OCI-LY1 (cell line): ENCODE data around the gene PLA2G2D.

Experiments used
- H2AFZ ChIP-seq: fragments of 200-600 bp; sonication (generic), shearing (Covaris generic); 2 replicates; pipeline ENCODE4 v1.6.0; 2014; ENCODE audit warnings: antibody characterized with exemption, mild to moderate bottlenecking, low read length
- H3F3A ChIP-seq: fragments of 200-600 bp; sonication (generic), shearing (Covaris generic); 2 replicates; pipeline ENCODE4 v1.6.0; 2014; ENCODE audit warnings: mild to moderate bottlenecking, antibody characterized with exemption, low read length, moderate library complexity; ENCODE audit not compliant: insufficient read depth
- H3K27ac ChIP-seq: fragments of 200-600 bp; sonication (generic); 2 replicates; pipeline ENCODE4 v1.5.1; 2014; ENCODE audit warnings: low read length, mixed run types, mild to moderate bottlenecking, low read depth; ENCODE audit not compliant: poor library complexity, severe bottlenecking
- H3K27me3 ChIP-seq: fragments of 200-600 bp; sonication (generic); 2 replicates; pipeline ENCODE4 v1.6.0; 2014; ENCODE audit warnings: antibody characterized with exemption, mild to moderate bottlenecking, low read length, moderate library complexity; ENCODE audit not compliant: insufficient read depth
- H3K36me3 ChIP-seq: fragments of 200-600 bp; sonication (generic); 2 replicates; pipeline ENCODE4 v1.6.1; 2014; ENCODE audit warnings: mild to moderate bottlenecking, antibody characterized with exemption, low read length, moderate library complexity, mixed read lengths; ENCODE audit not compliant: insufficient read depth
- H3K4me1 ChIP-seq: fragments of 200-600 bp; sonication (generic); 2 replicates; pipeline ENCODE4 v1.5.1; 2014; ENCODE audit warnings: mild to moderate bottlenecking, low read length, moderate library complexity; ENCODE audit not compliant: insufficient read depth, severe bottlenecking
- H3K4me2 ChIP-seq: fragments of 200-600 bp; sonication (generic), shearing (Covaris generic); 2 replicates; pipeline ENCODE4 v1.6.1; 2014; ENCODE audit warnings: low read length
- H3K4me3 ChIP-seq: fragments of 200-600 bp; sonication (generic); 2 replicates; pipeline ENCODE4 v1.5.1; 2014; ENCODE audit warnings: low read length, low read depth, mild to moderate bottlenecking, mixed read lengths; ENCODE audit not compliant: poor library complexity, severe bottlenecking
- H3K79me2 ChIP-seq: fragments of 200-600 bp; shearing (Covaris generic); 2 replicates; pipeline ENCODE4 v1.6.1; 2016; ENCODE audit warnings: mixed run types, low read length, mixed read lengths; ENCODE audit not compliant: insufficient read depth
- H3K9ac ChIP-seq: fragments of 200-600 bp; sonication (generic), shearing (Covaris generic); 2 replicates; pipeline ENCODE4 v1.6.1; 2014; ENCODE audit warnings: mild to moderate bottlenecking, low read length, mixed read lengths
- H3K9me2 ChIP-seq: fragments of 200-600 bp; sonication (generic), shearing (Covaris generic); 2 replicates; pipeline ENCODE4 v1.6.1; 2014; ENCODE audit warnings: low read depth, mild to moderate bottlenecking, low read length, mixed read lengths
- H3K9me3 ChIP-seq: fragments of 200-600 bp; shearing (Covaris generic); 2 replicates; pipeline ENCODE4 v1.6.1; 2014; ENCODE audit warnings: low read length, mixed read lengths
- H4K20me1 ChIP-seq: fragments of 200-600 bp; sonication (generic), shearing (Covaris generic); 2 replicates; pipeline ENCODE4 v1.6.0; 2016; ENCODE audit warnings: mild to moderate bottlenecking, low read length; ENCODE audit not compliant: insufficient read depth
- CTCF ChIP-seq: fragments of 200-600 bp; sonication (generic), shearing (Covaris generic); IDR thresholded peaks from 2 replicates; pipeline ENCODE4 v1.5.1; 2017; ENCODE audit warnings: mild to moderate bottlenecking, antibody characterized with exemption, low read length, moderate library complexity, mixed read lengths
- EZH2 ChIP-seq: fragments of 200-600 bp; sonication (generic), shearing (Covaris generic); IDR thresholded peaks from 2 replicates; pipeline ENCODE4 v1.8.0; 2017; ENCODE audit warnings: borderline replicate concordance, mixed run types, mild to moderate bottlenecking, antibody characterized with exemption, low read length, moderate library complexity, mixed read lengths

PLA2G2D gene

GRCh38 chr1:20108366-20109123 lies 10.8 kb downstream of the PLA2G2D start:
- H3K36me3 ChIP-seq, result no peaks in the 10 kb centered on the region
- no peak overlapping the region for H2AFZ ChIP-seq
- no peak for TF ChIP-seq EZH2
- TF ChIP-seq CTCF, result no peak
- no peak overlapping the region for H3K4me2 ChIP-seq
- H3K4me3 ChIP-seq, result no peak overlapping the region
- H3K9me2 ChIP-seq, result no peaks in the 10 kb centered on the region
- H3K9ac ChIP-seq, result no peak overlapping the region
- no peaks in the 10 kb centered on the region for H3F3A ChIP-seq
- no peaks in the 10 kb centered on the region for H3K79me2 ChIP-seq
- no peaks in the 10 kb centered on the region for H4K20me1 ChIP-seq
- no peaks in the 10 kb centered on the region for H3K4me1 ChIP-seq
- H3K27ac ChIP-seq, result no peak overlapping the region
- no peaks in the 10 kb centered on the region; the same call in 1 of the 2 replicates for H3K27me3 ChIP-seq
- H3K9me3 ChIP-seq, result no peaks in the 10 kb centered on the region

GRCh38 chr1:20107796-20108195 lies 11.5 kb downstream of the PLA2G2D start:
- Histone ChIP-seq H3K4me2 (no peak overlapping the region), H3K27ac (no peak overlapping the region), H3K9me2 (no peaks in the 10 kb centered on the region), H4K20me1 (no peaks in the 10 kb centered on the region), H3K9me3 (no peaks in the 10 kb centered on the region), H3K9ac (no peak overlapping the region), H3K27me3 (no peaks in the 10 kb centered on the region; the same call in 1 of the 2 replicates), H2AFZ (no peak overlapping the region), H3F3A (no peaks in the 10 kb centered on the region), H3K79me2 (no peaks in the 10 kb centered on the region), H3K4me1 (no peaks in the 10 kb centered on the region), H3K36me3 (no peaks in the 10 kb centered on the region), H3K4me3 (no peak overlapping the region)
- TF ChIP-seq EZH2 (no peak), CTCF (no peak)

- Histone ChIP-seq H3K4me2 (no peak overlapping the region), H3K79me2 (no peaks in the 10 kb centered on the region), H3K27ac (no peak overlapping the region), H4K20me1 (no peaks in the 10 kb centered on the region), H3F3A (no peaks in the 10 kb centered on the region), H3K27me3 (no peaks in the 10 kb centered on the region; the same call in 1 of the 2 replicates), H3K9me3 (no peaks in the 10 kb centered on the region), H3K36me3 (no peaks in the 10 kb centered on the region), H3K4me3 (no peak overlapping the region), H3K9ac (no peak overlapping the region), H3K4me1 (no peaks in the 10 kb centered on the region), H2AFZ (no peak overlapping the region), H3K9me2 (no peaks in the 10 kb centered on the region)
- TF ChIP-seq EZH2 (no peak), CTCF (no peak)
These were observed 12.0 kb downstream of the PLA2G2D start for GRCh38 chr1:20107351-20107750.
